ENCODE measurements around the gene CTBS. TPM values are rescaled to one million over a fixed set of nuclear protein-coding genes. Genes with fewer than 3 reads are reported as not detected.

Gene CTBS
- polyA plus RNA-seq, 1 donor from 2014 or later: 0.95 TPM

DNA sequence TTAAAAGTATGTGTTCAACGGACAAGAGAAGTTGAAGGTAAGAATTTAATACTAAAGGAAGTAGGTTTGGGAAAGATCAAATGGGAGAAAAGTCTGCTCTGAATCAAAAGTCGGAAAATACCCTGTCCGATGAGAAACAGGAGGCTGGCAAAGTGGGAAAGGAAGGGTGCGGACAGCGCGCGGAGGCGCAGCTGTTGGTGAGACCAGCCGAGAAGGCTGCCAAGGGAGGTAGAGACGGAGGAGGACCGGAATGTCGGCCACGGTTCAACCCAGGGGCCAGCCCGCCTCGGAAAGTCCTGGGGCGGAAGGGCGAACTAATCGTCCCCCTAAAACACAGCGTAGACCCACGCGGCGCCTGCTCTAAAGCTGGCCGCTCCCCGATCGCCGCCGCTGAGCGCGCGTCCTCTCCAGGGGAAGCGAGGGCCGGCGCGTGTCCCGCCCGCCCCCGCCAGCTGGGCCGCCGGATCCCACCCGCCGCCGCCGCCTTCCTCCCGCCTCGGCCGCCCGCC lies 68.7 kb downstream of the CTBS start:
- H3K9me2 ChIP-seq (ENCODE audit: insufficient read depth, low read length): no peaks in the 10 kb centered on the region
- H3K9me3 ChIP-seq (ENCODE audit: low read length): no peaks in the 10 kb centered on the region
- no peaks in the 10 kb centered on the region for H3K36me3 ChIP-seq (ENCODE audit: insufficient read depth, low read length)
- no peak overlapping the region for H3K9ac ChIP-seq (ENCODE audit: low read length)
- peak overlapping the region; percentile 91 for H3K4me3 ChIP-seq (ENCODE audit: low read length)
- no peaks in the 10 kb centered on the region for H3K27me3 ChIP-seq (ENCODE audit: insufficient read depth, low read depth, low read length)
- H3K4me2 ChIP-seq (ENCODE audit: low read length): peak overlapping the region; percentile 13
- no peaks in the 10 kb centered on the region for H3F3A ChIP-seq (ENCODE audit: insufficient read depth, low read length, poor library complexity, severe bottlenecking)
- H3K27ac ChIP-seq (ENCODE audit: low read length): no peak overlapping the region
- H2AFZ ChIP-seq (ENCODE audit: low read depth, low read length): no peak overlapping the region
- H3K79me2 ChIP-seq (replicated peaks; ENCODE audit: insufficient read depth, low read length): peaks cover 32% of the 10 kb centered on the region
- TF ChIP-seq EP300 (conservative IDR thresholded peaks at IDR 0.05; ENCODE audit: poor library complexity, severe bottlenecking): no peak
- TF ChIP-seq POLR2AphosphoS5 (IDR thresholded peaks at IDR 0.05): no peak
- no peak for TF ChIP-seq TAF1 (IDR thresholded peaks at IDR 0.05; ENCODE audit: low read depth)
- no peak for TF ChIP-seq MXI1 (conservative IDR thresholded peaks at IDR 0.05; ENCODE audit: poor library complexity, severe bottlenecking)
- no peak for TF ChIP-seq RAD21 (conservative IDR thresholded peaks at IDR 0.05)
- no peak for TF ChIP-seq EZH2 (IDR thresholded peaks at IDR 0.05; ENCODE audit: borderline replicate concordance, insufficient read depth, low read length, poor library complexity, severe bottlenecking)
- TF ChIP-seq, protein P1, sequence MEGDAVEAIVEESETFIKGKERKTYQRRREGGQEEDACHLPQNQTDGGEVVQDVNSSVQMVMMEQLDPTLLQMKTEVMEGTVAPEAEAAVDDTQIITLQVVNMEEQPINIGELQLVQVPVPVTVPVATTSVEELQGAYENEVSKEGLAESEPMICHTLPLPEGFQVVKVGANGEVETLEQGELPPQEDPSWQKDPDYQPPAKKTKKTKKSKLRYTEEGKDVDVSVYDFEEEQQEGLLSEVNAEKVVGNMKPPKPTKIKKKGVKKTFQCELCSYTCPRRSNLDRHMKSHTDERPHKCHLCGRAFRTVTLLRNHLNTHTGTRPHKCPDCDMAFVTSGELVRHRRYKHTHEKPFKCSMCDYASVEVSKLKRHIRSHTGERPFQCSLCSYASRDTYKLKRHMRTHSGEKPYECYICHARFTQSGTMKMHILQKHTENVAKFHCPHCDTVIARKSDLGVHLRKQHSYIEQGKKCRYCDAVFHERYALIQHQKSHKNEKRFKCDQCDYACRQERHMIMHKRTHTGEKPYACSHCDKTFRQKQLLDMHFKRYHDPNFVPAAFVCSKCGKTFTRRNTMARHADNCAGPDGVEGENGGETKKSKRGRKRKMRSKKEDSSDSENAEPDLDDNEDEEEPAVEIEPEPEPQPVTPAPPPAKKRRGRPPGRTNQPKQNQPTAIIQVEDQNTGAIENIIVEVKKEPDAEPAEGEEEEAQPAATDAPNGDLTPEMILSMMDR (IDR thresholded peaks at IDR 0.05; ENCODE audit: poor library complexity, severe bottlenecking): no peak
- no peaks in the 10 kb centered on the region for H4K20me1 ChIP-seq (ENCODE audit: insufficient read depth)

DNA sequence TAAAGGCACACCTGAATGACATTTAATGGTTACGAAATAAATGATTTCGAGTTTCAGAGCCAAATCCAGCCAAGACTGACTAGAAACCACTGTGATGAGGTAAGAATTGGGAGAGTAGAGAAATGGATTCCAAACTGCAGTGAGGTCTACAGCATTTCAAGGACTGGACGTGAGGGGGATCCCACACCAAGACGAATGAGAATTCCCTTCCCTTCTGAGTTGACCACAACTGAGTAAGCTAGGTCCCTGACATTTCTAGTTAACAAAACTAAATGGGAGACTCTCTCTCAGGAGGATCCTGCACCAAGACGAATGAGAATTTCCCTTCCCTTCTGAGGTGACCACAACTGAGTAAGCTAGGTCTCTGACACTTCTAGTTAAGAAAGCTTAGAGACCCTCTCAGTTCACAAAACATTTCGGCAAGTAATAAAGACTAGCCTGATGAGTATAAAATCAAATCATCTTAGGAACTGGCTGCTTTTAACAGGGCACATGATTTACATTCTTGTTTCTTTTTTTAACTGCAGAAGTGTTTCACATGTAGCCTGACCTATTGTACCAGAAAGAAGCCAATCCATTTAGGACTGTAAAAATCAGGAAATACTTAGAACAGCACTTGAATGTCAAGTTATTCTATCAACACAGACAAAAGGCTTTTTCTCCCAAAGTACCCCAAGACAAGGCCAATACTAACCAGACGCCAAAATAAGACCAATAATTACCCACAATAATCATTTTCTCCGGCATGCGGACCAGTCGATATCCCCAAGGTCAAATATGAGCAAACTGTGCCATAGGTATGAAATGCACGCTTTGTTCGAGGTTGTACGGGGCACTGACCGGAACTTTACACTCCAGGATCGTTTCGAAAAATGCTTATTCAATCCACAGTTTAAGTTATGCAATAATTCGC lies 69.4 kb downstream of the CTBS start:
- Histone ChIP-seq H3K9me2 (ENCODE audit: insufficient read depth, low read length) (no peaks in the 10 kb centered on the region), H3K9ac (ENCODE audit: low read length) (no peak overlapping the region), H3K36me3 (ENCODE audit: insufficient read depth, low read length) (no peaks in the 10 kb centered on the region), H3K4me3 (ENCODE audit: low read length) (peak overlapping the region; percentile 91), H3F3A (ENCODE audit: insufficient read depth, low read length, poor library complexity, severe bottlenecking) (no peaks in the 10 kb centered on the region), H3K9me3 (ENCODE audit: low read length) (no peaks in the 10 kb centered on the region), H3K27me3 (ENCODE audit: insufficient read depth, low read depth, low read length) (no peaks in the 10 kb centered on the region), H4K20me1 (ENCODE audit: insufficient read depth) (no peaks in the 10 kb centered on the region), H3K27ac (ENCODE audit: low read length) (no peak overlapping the region), H3K4me2 (ENCODE audit: low read length) (peak overlapping the region; percentile 13), H3K79me2 (replicated peaks; ENCODE audit: insufficient read depth, low read length) (peaks cover 32% of the 10 kb centered on the region), H2AFZ (ENCODE audit: low read depth, low read length) (no peak overlapping the region)
- no peak for TF ChIP-seq TAF1 (IDR thresholded peaks at IDR 0.05; ENCODE audit: low read depth)
- no peak for TF ChIP-seq RAD21 (conservative IDR thresholded peaks at IDR 0.05)
- TF ChIP-seq EZH2 (IDR thresholded peaks at IDR 0.05; ENCODE audit: borderline replicate concordance, insufficient read depth, low read length, poor library complexity, severe bottlenecking): no peak
- TF ChIP-seq, protein P1 (IDR thresholded peaks at IDR 0.05; ENCODE audit: poor library complexity, severe bottlenecking): no peak
- TF ChIP-seq, protein P2, sequence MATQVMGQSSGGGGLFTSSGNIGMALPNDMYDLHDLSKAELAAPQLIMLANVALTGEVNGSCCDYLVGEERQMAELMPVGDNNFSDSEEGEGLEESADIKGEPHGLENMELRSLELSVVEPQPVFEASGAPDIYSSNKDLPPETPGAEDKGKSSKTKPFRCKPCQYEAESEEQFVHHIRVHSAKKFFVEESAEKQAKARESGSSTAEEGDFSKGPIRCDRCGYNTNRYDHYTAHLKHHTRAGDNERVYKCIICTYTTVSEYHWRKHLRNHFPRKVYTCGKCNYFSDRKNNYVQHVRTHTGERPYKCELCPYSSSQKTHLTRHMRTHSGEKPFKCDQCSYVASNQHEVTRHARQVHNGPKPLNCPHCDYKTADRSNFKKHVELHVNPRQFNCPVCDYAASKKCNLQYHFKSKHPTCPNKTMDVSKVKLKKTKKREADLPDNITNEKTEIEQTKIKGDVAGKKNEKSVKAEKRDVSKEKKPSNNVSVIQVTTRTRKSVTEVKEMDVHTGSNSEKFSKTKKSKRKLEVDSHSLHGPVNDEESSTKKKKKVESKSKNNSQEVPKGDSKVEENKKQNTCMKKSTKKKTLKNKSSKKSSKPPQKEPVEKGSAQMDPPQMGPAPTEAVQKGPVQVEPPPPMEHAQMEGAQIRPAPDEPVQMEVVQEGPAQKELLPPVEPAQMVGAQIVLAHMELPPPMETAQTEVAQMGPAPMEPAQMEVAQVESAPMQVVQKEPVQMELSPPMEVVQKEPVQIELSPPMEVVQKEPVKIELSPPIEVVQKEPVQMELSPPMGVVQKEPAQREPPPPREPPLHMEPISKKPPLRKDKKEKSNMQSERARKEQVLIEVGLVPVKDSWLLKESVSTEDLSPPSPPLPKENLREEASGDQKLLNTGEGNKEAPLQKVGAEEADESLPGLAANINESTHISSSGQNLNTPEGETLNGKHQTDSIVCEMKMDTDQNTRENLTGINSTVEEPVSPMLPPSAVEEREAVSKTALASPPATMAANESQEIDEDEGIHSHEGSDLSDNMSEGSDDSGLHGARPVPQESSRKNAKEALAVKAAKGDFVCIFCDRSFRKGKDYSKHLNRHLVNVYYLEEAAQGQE (IDR thresholded peaks at IDR 0.05; ENCODE audit: borderline replicate concordance): no peak
- TF ChIP-seq SMC3 (conservative IDR thresholded peaks at IDR 0.05; ENCODE audit: poor library complexity): no peak
- no peak for TF ChIP-seq POLR2AphosphoS5 (IDR thresholded peaks at IDR 0.05)
- no peak for TF ChIP-seq MXI1 (conservative IDR thresholded peaks at IDR 0.05; ENCODE audit: poor library complexity, severe bottlenecking)
- TF ChIP-seq EP300 (conservative IDR thresholded peaks at IDR 0.05; ENCODE audit: poor library complexity, severe bottlenecking): no peak
